GM23248 (cell line): Measurements from ENCODE around the gene TMEM158.

Experiments used
- EZH2 ChIP-seq: fragments of 200-600 bp; sonication (generic); IDR thresholded peaks from 2 replicates; pipeline ENCODE4 v1.6.1; 2018; ENCODE audit warnings: antibody characterized with exemption, mild to moderate bottlenecking; ENCODE audit not compliant: insufficient read depth, poor library complexity, severe bottlenecking
- EZH2phosphoT487 ChIP-seq: fragments of 200-600 bp; sonication (generic); IDR thresholded peaks from 2 replicates; pipeline ENCODE4 v1.6.1; 2018; ENCODE audit warnings: antibody characterized with exemption, moderate library complexity, mild to moderate bottlenecking, low read depth; ENCODE audit not compliant: insufficient read depth

DNA sequence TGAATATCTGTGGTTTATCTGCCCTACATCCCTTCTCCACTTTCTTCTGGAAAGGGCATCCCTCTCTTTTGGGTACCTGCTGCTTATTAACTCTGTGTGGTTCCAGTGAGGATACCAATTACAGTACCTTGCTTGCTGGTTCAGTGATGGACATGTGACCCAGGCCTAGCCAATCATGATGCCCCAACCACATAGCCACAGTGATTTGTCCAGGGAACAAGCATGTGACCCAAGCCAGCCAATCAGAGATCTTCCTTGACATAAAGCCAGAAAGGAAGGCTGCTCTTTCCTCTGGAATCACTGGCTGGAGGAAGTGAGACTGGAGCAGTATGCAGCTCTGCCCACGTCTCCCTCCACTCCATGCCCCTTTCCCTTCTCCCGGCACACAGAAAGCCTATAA lies 10.9 kb upstream of the TMEM158 start:
- TF ChIP-seq EZH2 (no peak), EZH2phosphoT487 (no peak)
